PC-3 (cell line): ENCODE measurements around the gene U2SURP.

Experiments used
- EZH2 ChIP-seq: fragments of 300-600 bp; sonication (generic); IDR thresholded peaks from one replicate; pipeline ENCODE4 v1.6.1; 2017; ENCODE audit warnings: antibody characterized with exemption, mild to moderate bottlenecking, low read length; ENCODE audit not compliant: unreplicated experiment
- TF ChIP-seq, protein P1 (sequence below): fragments of 300-600 bp; sonication (generic); conservative IDR thresholded peaks from 2 replicates; pipeline ENCODE4 v1.5.1; 2017; ENCODE audit warnings: antibody characterized with exemption, low read depth, mild to moderate bottlenecking, low read length

GRCh38 chr3:142998439-142998838, 2.9 kb upstream of the U2SURP start:
- TF ChIP-seq, protein P1, sequence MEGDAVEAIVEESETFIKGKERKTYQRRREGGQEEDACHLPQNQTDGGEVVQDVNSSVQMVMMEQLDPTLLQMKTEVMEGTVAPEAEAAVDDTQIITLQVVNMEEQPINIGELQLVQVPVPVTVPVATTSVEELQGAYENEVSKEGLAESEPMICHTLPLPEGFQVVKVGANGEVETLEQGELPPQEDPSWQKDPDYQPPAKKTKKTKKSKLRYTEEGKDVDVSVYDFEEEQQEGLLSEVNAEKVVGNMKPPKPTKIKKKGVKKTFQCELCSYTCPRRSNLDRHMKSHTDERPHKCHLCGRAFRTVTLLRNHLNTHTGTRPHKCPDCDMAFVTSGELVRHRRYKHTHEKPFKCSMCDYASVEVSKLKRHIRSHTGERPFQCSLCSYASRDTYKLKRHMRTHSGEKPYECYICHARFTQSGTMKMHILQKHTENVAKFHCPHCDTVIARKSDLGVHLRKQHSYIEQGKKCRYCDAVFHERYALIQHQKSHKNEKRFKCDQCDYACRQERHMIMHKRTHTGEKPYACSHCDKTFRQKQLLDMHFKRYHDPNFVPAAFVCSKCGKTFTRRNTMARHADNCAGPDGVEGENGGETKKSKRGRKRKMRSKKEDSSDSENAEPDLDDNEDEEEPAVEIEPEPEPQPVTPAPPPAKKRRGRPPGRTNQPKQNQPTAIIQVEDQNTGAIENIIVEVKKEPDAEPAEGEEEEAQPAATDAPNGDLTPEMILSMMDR, result no peak
- no peak for TF ChIP-seq EZH2
